HG03108 (cell line): ENCODE results near the gene KRT4.

ENCODE experiments used
- ATAC-seq: cut with Tn5 transposase; IDR thresholded peaks from one replicate; pipeline ENCODE4 v1.9.1; 2021; ENCODE audit warnings: moderate library complexity; ENCODE audit not compliant: unreplicated experiment

KRT4 gene

DNA sequence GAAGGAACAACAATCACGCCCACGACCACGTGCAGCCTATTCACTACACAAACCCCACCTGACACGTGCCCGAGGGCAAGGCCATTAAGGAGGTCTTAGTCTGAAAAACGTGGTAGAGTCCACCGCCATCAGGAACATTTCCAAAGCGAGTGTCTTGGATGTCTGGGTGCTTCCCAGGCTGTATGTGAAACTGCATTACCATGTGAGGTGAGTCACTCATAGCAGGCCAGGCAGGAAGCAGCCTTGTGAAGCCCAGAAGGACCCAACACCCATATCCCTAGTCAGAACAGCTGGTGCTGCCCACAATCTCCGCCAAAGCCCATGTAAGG is 23.5 kb upstream of the KRT4 start:
- no peak for ATAC-seq

DNA sequence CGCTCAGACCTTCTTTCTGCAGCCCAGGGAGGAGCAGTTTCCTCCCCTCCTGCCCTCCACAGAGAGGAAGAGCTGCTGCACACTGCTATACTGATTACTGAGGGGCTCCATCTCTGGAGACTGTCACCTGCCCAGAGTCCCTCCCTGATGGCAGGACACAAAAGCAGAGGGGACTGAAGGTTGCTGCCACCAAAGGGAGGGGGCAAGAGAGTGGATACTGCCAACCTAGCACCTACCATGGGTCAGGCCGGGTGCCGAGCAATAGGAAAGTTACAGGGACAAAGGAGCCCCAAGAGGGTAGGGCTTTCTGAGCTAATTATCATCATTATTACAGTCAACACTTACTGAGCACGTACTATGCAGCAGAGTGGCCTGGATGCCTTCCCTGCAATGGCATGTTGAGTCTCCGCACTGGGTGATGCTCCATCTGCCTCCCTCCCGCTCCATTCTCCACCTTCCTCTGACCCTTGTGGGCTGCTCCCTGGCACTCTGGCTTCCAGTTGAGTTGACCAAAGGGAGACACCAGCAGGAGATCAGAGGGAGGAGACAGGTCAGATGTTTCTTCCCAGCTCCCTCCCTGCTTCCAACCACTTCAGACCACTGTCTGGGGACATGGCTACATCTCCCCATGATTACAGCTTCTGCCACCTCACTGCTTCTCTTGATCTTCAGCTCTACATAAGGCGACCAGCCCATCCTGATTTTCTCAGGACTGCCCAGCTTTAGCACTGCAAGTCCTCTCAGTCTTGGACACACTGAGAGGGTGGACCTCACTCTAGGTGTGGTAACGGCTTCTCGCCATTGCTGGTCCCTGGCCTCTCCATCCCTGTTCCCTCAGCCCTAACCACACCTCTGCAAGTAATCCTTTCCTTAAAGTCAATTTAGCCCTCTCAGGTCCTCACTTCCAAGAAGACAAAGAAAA is 22.8 kb upstream of the KRT4 start:
- ATAC-seq = no peak

DNA sequence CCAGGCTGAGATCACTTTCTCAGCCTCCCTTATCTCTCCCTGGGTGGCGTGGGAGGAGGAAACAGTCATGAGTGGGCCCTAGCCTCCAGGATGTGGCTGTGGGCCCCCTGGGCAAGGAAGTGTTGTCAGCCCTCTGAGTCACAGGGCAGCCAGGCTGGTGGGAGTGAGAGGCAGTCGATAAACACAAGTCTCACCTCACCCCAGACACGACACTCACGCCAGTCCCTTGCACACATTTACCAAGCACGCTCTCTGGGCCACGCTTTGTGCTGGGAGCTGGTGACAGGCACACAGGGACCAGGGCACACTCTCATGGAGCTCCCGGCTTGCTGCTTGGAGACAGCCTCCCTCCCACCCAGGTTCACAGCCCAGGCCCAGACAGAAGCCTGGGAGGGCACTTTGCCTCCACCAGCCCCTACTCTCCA is 22.1 kb upstream of the KRT4 start:
- no peak for ATAC-seq

DNA sequence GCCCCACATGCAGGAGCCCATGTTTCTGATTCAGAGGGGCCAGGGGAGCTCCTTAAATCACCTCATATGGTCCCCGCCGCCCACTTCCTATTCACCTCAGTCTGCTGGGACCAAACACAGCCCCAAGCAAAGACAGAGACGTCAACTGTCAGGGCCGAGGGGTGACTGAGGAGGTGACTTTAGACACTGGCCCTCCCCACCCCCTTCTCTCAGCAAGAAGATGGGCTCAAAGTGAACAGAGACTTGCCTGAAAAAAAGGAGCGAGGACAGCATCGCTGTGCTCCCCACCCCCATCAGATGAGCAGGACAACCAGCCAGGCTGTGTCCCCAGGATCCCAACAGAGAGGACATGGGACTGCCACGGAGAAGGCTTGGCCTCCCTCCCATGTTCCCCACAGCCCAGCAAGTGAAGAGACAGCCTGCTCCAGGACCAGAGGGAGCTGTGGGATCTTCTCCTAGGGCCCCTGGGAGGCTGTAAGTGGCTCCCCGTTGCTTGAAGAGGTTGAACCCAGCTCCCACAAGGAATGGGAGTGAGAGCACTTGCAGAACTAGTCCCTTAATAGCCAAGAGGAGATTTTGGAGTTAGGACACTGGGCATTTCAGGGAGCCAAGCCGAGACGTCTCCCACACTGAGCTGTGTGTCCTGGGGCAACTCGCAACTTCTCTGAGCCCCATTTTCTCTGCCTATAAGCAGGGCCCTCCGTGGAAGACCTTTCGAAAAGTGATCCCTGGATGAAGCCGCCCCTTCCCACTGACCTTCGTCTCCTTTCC is 21.5 kb upstream of the KRT4 start:
- no peak for ATAC-seq

DNA sequence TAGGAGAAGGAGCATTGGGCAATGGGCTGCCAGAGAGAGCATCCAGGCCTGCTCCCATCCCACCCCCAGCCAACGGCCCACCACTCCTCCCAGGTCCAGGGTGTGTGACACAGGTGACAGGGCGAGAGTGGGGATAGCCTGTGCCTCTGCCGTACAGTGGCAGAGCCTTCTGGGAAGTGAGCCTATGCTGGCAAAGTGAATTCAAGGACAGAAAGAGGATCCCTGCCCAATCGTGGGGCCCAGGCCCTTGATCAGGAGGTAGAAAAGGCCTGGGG is 20.7 kb upstream of the KRT4 start:
- ATAC-seq = no peak

DNA sequence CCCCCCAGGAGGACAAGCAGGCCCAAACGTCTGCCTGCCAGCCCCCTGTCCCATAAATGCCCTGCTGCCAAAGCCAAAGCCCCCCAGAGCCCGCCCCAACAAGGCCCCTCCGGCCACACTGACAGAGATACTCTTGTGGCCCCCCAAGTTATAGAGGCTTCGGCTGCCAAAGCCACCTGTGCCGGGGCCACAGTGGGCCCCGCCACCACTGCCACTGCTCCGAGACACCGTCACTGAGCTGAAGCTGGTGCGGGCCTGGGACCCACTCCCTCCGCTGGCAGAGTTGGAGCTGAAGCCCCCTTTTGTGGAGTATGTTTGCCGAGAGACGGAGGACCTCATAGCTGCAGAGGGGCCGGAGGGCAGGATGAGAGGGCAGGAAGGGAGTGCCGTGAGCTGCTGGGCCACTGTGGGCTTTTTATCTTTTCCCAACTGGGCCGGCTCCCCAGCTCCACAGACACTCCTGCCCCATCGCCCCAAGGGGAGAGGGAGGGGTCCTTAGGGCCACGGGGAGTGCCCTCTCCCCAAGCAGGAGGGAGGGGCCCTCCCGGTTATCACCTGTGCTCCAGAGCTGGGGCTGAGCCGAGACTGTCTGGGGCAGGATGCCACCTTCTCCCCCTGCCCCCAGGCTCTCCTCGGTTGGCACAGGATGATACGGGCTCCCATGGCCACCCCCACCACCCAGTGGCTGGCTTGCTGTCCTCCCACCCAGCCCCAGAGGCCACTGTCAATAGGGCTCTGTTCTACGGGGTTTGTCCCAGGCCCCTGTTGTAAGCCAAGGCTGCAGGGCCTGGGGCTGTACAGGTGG is 20.2 kb upstream of the KRT4 start, which contains the start of gene KRT79:
Gene KRT79 (minus strand): TSS at position 390 of the 805 bp plus-strand sequence. CDS start 51 bp downstream, at position 339.
- ATAC-seq = no peak

DNA sequence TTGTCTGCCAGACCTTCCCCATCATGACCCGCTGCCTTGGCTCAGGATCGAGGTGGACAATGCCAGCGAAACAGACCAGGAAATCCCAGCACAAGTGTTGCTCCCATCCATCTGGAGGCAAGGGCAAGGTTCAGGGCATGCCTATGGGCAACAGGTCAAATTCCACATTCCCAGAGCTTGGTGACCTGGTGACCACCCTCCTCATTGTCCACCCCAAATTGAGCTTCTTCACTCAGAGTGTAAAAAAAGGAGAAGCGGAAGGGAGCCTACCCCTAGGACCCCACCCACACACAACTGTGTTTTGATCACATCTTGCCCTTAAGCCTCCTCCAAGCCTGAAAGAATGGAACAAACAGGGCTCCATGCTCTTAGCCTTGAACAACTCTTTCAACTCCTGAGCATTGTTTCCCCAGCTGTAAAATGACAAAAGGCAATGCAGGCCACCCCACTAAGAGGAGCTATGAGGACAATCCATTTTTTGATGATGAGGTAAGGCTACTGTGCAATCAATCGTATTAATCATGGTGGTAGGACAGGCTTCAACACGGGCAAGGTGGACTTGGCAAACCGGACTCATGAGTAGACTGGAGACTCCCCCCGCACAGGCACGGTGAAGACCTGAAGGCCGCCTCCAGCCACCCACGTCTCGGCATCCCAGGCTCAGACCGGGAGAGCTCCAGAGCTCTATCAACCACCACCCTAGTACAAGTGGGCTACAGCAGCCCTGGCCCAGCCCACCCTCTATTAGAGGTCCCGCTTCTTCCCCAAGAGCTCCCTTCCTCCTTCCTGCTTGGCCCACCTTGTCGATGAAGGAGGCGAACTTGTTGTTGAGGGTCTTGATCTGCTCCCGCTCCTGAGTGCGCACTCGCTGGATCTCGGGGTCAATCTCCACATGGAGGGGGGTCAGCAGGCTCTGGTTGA is 19.3 kb upstream of the KRT4 start:
- no peak for ATAC-seq

DNA sequence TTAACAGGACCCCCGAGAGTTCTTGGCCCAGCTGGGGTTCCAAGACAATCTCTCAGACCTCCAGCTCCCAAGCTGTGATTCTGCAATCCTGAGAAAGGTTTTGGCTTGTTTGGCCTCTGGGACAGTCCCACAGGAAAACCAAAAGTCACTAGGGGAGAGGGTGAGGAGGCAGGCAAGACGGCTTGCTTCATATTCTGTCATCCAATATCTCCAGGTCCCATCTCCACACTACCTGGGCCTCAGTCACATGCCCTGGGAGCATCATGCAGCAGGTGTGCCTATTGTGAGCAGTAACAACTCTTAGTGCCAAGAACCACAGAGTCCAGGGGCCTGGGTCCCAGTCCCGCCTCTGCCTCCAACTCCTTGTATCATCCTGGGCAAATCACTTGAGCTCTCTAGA is 18.5 kb upstream of the KRT4 start:
- no peak for ATAC-seq

DNA sequence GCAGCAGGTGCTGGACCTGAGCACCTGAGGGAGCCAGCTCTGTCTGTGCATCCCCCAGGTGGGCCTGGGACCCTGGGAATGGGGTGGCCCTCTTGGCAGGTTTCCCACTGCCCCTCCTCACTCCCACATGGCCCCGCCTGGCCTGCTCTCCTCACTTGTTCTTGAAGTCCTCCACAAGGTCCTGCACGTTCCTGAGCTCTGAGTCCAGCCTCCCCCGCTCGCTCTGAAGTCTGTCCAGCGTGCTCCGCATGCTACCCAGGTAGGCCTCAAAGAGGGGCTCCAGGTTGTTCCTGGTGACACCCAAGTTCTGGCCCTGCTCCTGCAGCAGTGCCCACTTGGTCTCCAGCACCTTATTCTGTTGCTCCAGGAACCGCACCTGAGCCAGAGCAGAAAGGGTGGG is 17.3 kb upstream of the KRT4 start:
- ATAC-seq = no peak

DNA sequence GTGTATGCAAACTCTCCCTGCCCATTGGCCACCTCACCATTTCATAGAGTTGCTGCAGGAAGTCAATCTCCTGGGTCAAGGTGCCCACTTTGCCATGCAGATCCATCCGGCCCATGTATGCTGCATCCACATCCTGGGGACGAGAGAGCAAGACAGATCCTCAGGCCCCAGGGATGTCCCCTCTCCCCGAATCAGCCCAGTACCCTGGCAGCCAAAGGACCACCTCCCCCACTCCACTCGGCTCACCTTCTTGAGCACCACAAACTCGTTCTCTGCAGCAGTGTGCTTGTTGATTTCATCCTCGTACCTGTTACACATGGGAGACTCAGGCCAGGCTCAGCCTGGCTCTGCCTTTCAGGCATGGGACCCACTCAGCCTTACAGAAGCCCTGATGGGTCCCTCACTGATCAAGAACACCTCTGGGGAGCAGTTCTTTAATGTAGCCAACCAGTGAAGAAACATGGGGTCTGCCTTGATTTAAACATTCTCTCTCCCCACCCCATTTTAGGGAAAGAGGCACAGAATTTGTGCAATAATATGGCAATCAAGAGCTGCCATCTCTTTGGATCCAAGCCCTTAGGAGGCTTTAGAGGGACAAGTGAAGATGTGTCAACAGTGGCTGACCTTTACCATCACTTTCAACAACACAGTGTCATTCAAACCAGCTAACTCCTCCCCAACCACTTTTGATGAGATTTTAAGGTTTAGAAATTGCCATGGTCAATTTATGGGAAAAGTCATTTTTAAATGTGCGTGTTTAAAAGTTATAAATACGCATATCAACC is 16.3 kb upstream of the KRT4 start:
- no peak for ATAC-seq

DNA sequence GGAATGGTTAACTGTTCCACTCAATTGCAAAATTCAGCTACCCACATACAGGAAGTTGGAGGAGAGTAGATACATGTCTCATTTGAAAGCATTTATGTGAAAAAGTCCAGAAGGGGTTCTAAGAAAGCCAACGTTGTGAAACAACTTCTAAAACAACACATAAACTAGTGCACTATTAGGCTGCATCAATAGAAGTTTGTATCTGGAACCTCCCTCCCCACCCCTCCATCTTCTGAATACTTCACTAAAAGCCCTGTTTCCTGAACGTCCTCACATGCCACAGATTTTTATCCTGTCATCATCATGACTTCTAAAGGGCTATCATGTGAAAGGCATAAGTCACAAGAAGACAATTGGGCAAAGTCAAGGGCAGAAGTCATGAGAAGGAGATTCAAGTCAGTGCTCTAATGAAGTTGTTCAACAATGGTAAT is 14.7 kb upstream of the KRT4 start:
- ATAC-seq = no peak

DNA sequence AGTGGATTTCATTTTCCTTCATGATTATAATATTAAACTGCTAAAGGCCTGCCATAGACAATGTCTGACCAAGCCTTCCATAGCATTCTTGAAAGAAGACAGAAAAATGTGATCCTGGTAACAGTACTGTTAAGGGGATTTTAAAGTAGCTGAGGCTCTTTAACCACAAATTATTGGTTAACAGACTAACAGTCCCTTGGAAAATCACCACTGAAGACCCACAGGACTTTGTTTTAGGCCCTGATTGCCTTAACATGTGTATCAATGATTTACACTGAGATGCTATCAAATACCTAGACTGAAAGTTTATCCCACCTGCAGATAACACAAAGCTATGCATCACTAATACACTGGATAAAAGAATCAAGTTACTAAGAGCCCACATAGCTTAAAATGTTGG is 14.2 kb upstream of the KRT4 start:
- no peak for ATAC-seq

DNA sequence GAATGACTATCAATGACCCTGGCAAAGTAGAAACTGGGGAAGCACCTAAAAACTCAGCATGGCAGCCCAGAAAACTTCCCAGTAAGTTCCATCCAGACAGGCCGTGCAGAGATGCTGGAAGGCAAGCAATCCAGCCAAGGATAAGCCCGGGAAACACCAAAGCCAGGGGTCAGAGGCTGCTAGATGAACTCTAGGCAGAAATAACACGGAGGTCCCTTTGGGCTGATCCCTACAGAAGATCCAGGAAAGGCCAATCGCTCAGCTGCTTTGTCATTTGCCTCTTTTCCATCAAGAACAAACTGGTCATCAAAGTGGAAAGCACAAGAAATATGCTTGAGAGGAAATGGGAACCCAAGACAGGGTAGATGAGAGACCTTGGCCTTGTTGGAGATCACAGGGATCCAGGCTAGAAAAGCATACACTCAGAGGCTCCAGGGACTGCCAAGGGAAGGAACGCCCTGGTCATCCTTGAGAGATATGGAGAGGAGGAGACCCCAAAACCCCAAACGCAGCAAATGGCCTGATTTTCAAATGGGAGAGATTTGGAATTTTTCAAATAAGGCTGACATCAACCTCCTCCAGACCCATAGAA is 13.7 kb upstream of the KRT4 start:
- ATAC-seq = no peak

DNA sequence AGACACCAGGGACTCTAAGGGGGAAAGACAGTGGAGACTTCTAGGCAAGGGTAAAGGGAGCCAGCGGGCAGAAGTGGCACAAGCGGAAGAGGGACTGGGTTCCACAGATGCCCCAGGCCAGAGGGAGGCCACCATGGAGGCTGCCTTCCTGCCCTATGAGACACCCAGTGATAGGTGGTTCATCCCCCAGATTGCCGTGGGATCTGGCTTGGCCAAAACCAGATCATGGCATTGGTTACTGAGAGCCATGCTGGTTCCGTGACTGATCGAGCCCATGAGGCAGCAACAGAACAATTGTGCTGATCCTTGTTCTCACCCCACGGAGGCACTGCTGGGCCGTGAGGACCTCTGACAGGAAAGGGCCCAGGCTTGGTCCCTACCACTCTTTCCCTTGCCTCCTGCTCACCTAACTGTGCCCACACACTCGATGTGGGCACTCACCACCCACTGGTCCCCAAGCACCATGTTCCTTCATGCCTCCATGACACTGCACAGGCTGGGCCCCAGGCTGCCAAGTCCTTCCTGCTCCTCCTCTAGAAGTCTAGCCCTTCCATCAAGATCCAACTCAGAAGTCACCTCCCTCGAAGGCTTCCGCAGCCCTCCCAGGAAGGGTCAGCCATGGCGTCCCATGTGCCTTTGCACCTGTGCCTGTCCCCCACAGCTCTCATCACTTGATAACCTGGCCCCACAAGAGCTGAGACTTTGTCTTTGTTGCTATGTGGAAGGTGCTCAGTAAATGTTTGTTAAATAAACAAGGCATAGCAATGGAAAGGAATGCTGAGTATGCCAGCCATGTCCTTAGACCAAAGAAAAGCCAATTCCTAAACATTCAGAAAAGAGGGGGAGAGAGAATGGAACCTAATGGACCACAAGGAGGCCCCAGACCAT is 12.9 kb upstream of the KRT4 start:
- ATAC-seq = no peak

DNA sequence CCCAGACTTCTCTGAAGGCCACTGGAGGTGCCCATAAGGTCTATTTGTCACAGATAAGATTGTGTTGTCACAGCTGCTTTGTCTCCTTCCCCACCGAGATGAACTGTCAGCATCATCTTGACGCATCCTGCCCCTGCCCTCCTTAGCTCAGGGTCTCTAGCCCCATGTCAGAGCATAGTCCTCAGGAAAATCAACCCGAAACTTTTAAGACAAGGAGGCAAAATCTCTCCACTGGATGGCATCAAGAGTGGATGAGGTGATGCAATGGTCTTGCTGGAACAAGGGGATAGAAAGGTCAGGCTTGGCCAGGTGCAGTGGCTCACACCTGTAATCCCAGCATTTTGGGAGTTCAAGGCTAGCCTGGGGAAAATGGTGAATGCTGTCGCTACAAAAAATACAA is 12.0 kb upstream of the KRT4 start:
- no peak for ATAC-seq

DNA sequence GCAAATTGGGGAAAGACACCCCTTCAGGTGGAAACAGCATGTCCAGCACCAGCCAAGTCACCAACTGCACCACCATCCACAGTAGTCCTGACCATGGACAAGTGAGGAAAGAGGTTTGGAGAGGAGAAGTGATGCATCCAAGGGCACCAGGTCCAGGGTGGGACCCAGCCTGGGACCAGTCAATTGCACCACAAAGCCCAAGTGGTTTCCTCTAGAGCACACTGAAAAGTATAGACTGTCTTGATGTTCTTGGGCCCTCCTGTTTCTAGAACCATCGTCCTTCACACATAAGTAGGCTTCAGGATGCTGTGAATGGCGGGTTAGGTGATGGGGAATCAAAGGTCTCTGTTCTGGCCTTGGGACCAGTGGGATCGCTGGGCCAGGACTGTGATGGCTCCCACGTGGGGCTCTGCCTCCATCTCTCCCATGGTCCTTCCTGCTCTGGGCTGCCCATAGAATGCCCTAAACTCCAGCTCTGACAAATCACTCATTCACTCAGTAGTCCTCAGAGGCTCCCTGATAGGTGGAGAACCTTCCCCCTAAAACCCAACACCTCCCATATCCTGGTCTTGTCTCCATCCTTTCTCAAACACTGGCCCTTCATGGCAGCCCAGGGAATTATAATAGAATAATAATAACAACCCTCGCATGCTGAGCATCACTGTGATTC is 11.0 kb upstream of the KRT4 start:
- ATAC-seq = no peak

DNA sequence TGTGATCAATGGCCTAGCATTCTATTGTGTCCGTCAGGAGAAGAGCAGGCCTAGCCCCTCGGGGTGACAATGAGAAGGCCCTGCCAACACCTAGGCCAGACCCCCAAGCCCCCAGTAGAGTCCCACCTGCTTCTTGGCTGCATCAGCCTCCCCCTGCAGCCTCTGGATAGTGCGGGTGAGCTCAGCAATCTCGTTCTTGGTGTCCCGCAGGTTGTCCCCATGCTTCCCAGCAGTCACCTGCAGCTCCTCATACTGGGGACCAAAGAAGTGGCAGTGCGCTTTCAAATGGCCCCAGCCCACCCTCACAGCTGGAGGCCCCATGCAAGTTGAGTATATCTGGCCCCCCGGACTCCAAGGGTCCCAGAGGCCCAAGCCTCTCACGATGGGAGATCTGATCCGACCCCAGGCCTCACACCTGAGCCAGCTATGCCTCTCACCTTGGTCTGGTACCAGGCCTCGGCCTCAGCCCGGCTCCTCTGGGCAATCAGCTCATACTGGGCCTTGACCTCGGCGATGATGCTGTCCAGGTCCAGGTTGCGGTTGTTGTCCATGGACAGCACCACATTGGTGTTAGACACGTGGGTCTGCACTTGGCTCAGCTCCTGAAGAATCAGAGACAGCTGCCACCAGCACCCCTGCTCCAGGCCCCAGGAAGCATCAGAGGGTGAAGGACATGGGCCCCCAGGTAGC is 10.0 kb upstream of the KRT4 start:
- ATAC-seq = no peak
